Small intestine (tissue), 7 donors: ENCODE data around the gene TBCD. TPM values are rescaled to one million over a fixed set of nuclear protein-coding genes. Genes with fewer than 3 reads are reported as not detected.

Experiments
- DNase-seq, 2 donors: peaks; one replicate each; pipeline versions ENCODE4 v3.0.0 to v3.0.0-alpha.2; 2013
- FAIRE-seq: peaks from 2 replicates; lab custom pipeline; 2012; peaks lifted over from hg19 to GRCh38; lab: Jason Lieb, UNC
- H3K27ac ChIP-seq, 3 donors: one replicate each; pipeline ENCODE4 v1.5.1; 2013; ENCODE audit warnings: low read length in 2 of 3, mild to moderate bottlenecking in 2 of 3, control low read depth in 1 of 3, inconsistent platforms in 1 of 3, low read depth in 1 of 3, moderate library complexity in 1 of 3
- H3K27me3 ChIP-seq, 3 donors: one replicate each; pipeline ENCODE4 v1.6.1; 2013; ENCODE audit warnings: low read length in 3 of 3, inconsistent platforms in 1 of 3; ENCODE audit not compliant: control insufficient read depth in 3 of 3, insufficient read depth in 3 of 3
- H3K36me3 ChIP-seq, 3 donors: one replicate each; pipeline ENCODE4 v1.6.1; 2013; ENCODE audit warnings: low read length in 3 of 3, inconsistent platforms in 1 of 3, low read depth in 1 of 3, mild to moderate bottlenecking in 1 of 3, moderate library complexity in 1 of 3; ENCODE audit not compliant: control insufficient read depth in 3 of 3, insufficient read depth in 2 of 3
- H3K4me1 ChIP-seq, 3 donors: one replicate each; pipeline ENCODE4 v1.6.1; 2013; ENCODE audit warnings: low read length in 2 of 3, inconsistent platforms in 1 of 3, low read depth in 1 of 3, mild to moderate bottlenecking in 1 of 3, moderate library complexity in 1 of 3; ENCODE audit not compliant: control insufficient read depth in 3 of 3, insufficient read depth in 2 of 3
- H3K4me3 ChIP-seq, 3 donors: one replicate each; pipeline ENCODE4 v1.5.1; 2013; ENCODE audit warnings: low read length in 3 of 3, control low read depth in 1 of 3, inconsistent platforms in 1 of 3, low read depth in 1 of 3, mild to moderate bottlenecking in 1 of 3, moderate library complexity in 1 of 3
- H3K9me3 ChIP-seq, 2 donors: one replicate each; pipeline ENCODE4 v1.6.1; 2013; ENCODE audit warnings: low read depth in 1 of 2, low read length in 1 of 2; ENCODE audit not compliant: control insufficient read depth in 2 of 2, insufficient read depth in 1 of 2
- WGBS, 3 donors: extraction: QIAGEN DNeasy Blood & Tissue Kit; methylation state at CpG; one replicate each; pipeline ENCODE4 v1.1.7; 2013; 5-methylcytosine and 5-hydroxymethylcytosine counted together
- polyA plus RNA-seq, 4 donors: library from polyadenylated mRNA; stranded (reverse) in 3 of 4; unstranded in 1 of 4; fragments of 200-250 nt in 3 of 4; fragments of 120-200 nt in 1 of 4; gene quantifications; one replicate each; pipeline versions ENCODE4 v1.2.1 to v1.2.3, GENCODE V29; 2013
- donor health status: healthy with polysubstance abuse.
- donor health status: control.
- donor health status: control.
- donor health status: Bipolar disorder and iron deficiency.
- donor health status: healthy.

TBCD gene
- polyA plus RNA-seq, 4 donors, result 38.7 to 83.7 (median 67.3) TPM

- 8 to 52% (median 35%) methylated on average over 6 to 9 of the region's 9 CpGs for WGBS, 3 donors
- Histone ChIP-seq H3K27ac (no peak overlapping the region), H3K36me3 (no peaks in the 10 kb centered on the region), H3K4me3 (no peak overlapping the region), H3K9me3 (peaks cover 0 to 2% of the 10 kb centered on the region in 2 donors), H3K4me1 (peaks cover 0 to 11% (median 2%) of the 10 kb centered on the region in 3 donors), H3K27me3 (no peaks in the 10 kb centered on the region)
- DNase-seq, result no peak
- FAIRE-seq, result no peak
Measured at GRCh38 chr17:82709024-82709675, 42.7 kb upstream of the TBCD start.

- FAIRE-seq (no peak), DNase-seq (no peak)
- Histone ChIP-seq H3K4me3 (no peak overlapping the region), H3K27ac (no peak overlapping the region), H3K4me1 (peaks cover 0 to 5% (median 2%) of the 10 kb centered on the region in 3 donors), H3K9me3 (peaks cover 0 to 2% of the 10 kb centered on the region in 2 donors), H3K27me3 (no peaks in the 10 kb centered on the region), H3K36me3 (no peaks in the 10 kb centered on the region)
- 77 to 89% (median 84%) methylated on average over 22 to 25 of the region's 25 CpGs for whole genome bisulfite sequencing, 3 donors
Measured at GRCh38 chr17:82709676-82710498, 42.0 kb upstream of the TBCD start.

GRCh38 chr17:82710499-82711232, 41.2 kb upstream of the TBCD start:
- no peaks in the 10 kb centered on the region for H3K27me3 ChIP-seq
- H3K27ac ChIP-seq, result no peak overlapping the region
- FAIRE-seq (no peak), DNase-seq (no peak)
- H3K4me3 ChIP-seq, result no peak overlapping the region
- H3K4me1 ChIP-seq, result peaks cover 0 to 2% (median under 1%) of the 10 kb centered on the region in 3 donors
- H3K9me3 ChIP-seq, result peaks cover 0 to 2% of the 10 kb centered on the region in 2 donors
- H3K36me3 ChIP-seq, result no peaks in the 10 kb centered on the region
- WGBS, 3 donors, result 64 to 80% (median 73%) methylated on average over 26 to 29 of the region's 29 CpGs

GRCh38 chr17:82713071-82713723, 38.7 kb upstream of the TBCD start:
- Histone ChIP-seq H3K9me3 (peaks cover 0 to 2% of the 10 kb centered on the region in 2 donors), H3K4me1 (peaks cover 2 to 11% (median 2%) of the 10 kb centered on the region in 3 donors), H3K27ac (no peak overlapping the region), H3K36me3 (peaks cover 0 to 1% (median 0%) of the 10 kb centered on the region in 3 donors), H3K4me3 (no peak overlapping the region), H3K27me3 (no peaks in the 10 kb centered on the region)
- 90 to 92% (median 90%) methylated on average over 35 of the region's 35 CpGs for WGBS, 3 donors
- no peak for FAIRE-seq
- DNase-seq, result no peak

GRCh38 chr17:82716203-82717010, 35.5 kb upstream of the TBCD start, which contains the start of gene FN3KRP:
FN3KRP (plus strand) TSS chr17:82716706; CDS start chr17:82716756, 50 bp downstream.
- WGBS, 3 donors, result 0 to 1% (median 0%) methylated on average over 46 to 75 of the region's 75 CpGs
- Histone ChIP-seq H3K4me3 (peak within 1 kb of the TSS; percentile 83 to 90 (median 86)), H3K27me3 (no peaks in the 10 kb centered on the region), H3K4me1 (peaks cover 2 to 12% (median 2%) of the 10 kb centered on the region in 3 donors), H3K9me3 (no peaks in the 10 kb centered on the region), H3K27ac (peak within 1 kb of the TSS; percentile 71 to 87 (median 72)), H3K36me3 (peaks cover 0 to 27% (median 4%) of the 10 kb centered on the region in 3 donors)
- FAIRE-seq (no peak), DNase-seq (peak; percentile 95 to 97)

- Histone ChIP-seq H3K36me3 (peaks cover 3 to 48% (median 9%) of the 10 kb centered on the region in 3 donors), H3K4me1 (peaks cover 0 to 12% (median 2%) of the 10 kb centered on the region in 3 donors), H3K9me3 (no peaks in the 10 kb centered on the region), H3K27ac (no peak overlapping the region), H3K27me3 (no peaks in the 10 kb centered on the region), H3K4me3 (no peak overlapping the region)
- DNase-seq (no peak), FAIRE-seq (no peak)
- 93 to 94% (median 93%) methylated on average over 18 of the region's 18 CpGs for WGBS, 3 donors
Measured at GRCh38 chr17:82718986-82719685, 32.7 kb upstream of the TBCD start.

- WGBS, 3 donors, result 96 to 97% (median 96%) methylated on average over 19 of the region's 19 CpGs
- H3K27ac ChIP-seq, result no peak overlapping the region
- DNase-seq (no peak), FAIRE-seq (no peak)
- peaks cover 3 to 58% (median 9%) of the 10 kb centered on the region in 3 donors for H3K36me3 ChIP-seq
- no peaks in the 10 kb centered on the region for H3K27me3 ChIP-seq
- H3K4me3 ChIP-seq, result no peak overlapping the region
- H3K9me3 ChIP-seq, result no peaks in the 10 kb centered on the region
- H3K4me1 ChIP-seq, result peaks cover 0 to 12% (median 2%) of the 10 kb centered on the region in 3 donors
Measured at GRCh38 chr17:82720204-82720603, 31.7 kb upstream of the TBCD start.
